HG02678 (cell line): ENCODE results near the gene COL6A2.

Source experiments
- ATAC-seq: cut with Tn5 transposase; IDR thresholded peaks from one replicate; pipeline ENCODE4 v1.9.1; 2021; ENCODE audit warnings: mild to moderate bottlenecking, moderate library complexity; ENCODE audit not compliant: unreplicated experiment

COL6A2 gene

GRCh38 chr21:46124926-46125845 is 27.3 kb downstream of the COL6A2 start:
- ATAC-seq: no peak

GRCh38 chr21:46125846-46126301 is 28.0 kb downstream of the COL6A2 start:
- ATAC-seq: no peak

DNA sequence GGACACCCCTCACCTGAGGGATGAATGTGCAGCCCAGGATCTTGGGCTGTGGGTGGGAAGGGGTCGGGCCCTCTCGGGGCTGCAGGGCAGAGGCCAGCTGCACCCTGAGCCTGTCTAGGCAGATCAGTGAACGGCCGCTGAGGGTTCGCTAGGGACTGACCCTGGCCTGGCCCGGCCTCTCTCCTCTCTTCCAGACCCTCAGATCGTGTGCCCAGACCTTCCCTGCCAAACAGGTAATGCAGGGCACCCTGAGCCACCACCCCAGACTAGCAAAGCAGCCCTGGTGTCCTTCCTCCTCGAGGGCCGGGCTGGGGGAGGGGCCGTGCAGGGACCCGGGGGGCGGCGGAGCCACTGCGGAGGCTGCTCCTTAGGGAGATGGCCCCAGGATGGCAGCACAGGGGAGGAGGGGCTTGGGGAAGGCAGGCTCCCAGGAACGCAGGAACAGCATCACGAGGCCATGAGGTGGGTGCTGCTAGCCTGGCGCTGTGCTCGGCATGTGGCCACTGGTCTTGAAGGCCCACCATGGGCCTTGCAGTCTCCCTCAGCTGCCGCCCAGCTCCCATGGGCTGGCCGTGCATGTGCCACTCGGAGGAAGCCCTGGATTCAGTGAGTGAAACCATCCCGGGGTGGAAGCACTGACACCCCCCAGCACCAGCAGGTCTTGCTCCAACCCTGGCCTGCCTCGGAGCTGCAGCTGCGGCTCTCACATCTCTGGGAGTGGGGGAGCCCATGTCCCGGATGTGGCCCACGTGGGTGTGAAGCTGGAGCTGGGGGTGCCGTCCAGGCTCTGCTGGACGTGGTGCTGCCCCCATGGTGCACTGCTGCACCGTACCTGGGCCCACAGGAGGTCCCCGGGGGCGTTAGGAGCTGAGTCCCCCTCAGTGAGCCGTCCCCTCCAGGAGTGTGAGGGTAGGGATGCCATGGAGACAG is 28.7 kb downstream of the COL6A2 start:
- no peak for ATAC-seq

DNA sequence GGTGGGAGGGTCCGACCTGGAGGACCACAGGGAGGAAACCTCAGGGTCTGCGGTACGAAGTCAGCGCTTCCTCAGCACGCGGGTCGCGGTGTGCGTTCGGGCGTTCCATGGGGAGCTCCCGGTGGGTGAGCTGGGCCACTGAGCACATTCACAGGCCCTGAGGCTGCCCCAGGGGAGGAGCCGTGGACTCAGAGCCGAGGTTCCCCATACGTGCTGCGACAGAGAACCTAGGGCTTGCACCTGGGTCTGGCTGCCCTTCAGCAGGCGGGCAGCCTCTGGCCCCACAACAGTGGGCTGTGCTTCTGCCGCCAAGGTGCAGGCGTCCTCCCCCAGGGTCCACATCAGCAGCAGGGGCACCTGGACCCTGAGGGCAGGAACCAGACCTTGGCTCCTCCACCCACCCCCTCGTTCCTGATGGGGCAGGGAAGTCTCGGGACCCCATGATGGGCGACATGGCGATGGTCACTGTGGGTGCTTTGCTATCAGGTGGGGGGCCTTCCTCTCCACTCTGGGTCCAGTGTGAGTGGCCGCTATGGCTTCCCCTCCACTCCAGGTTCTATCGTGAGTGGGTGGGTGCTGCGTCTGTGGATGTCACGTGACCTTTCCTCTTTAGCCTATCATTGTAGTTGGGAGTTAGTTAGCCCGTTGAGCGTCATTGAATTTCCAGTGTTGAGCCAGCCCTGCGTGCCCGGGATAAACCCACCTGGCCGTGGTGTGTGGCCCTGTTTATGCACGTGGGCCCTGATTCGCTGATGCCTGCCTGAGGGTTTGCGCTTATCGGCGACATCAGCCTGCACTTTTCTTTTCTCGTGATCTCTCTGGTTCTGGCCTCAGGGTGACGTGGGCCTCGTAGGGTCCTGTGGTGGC is 29.6 kb downstream of the COL6A2 start:
- no peak for ATAC-seq

GRCh38 chr21:46128106-46128932 is 30.4 kb downstream of the COL6A2 start:
- ATAC-seq: no peak

- no peak for ATAC-seq
These were observed 31.1 kb downstream of the COL6A2 start for GRCh38 chr21:46128933-46129571.

GRCh38 chr21:46129846-46130651 is 32.1 kb downstream of the COL6A2 start:
- no peak for ATAC-seq

DNA sequence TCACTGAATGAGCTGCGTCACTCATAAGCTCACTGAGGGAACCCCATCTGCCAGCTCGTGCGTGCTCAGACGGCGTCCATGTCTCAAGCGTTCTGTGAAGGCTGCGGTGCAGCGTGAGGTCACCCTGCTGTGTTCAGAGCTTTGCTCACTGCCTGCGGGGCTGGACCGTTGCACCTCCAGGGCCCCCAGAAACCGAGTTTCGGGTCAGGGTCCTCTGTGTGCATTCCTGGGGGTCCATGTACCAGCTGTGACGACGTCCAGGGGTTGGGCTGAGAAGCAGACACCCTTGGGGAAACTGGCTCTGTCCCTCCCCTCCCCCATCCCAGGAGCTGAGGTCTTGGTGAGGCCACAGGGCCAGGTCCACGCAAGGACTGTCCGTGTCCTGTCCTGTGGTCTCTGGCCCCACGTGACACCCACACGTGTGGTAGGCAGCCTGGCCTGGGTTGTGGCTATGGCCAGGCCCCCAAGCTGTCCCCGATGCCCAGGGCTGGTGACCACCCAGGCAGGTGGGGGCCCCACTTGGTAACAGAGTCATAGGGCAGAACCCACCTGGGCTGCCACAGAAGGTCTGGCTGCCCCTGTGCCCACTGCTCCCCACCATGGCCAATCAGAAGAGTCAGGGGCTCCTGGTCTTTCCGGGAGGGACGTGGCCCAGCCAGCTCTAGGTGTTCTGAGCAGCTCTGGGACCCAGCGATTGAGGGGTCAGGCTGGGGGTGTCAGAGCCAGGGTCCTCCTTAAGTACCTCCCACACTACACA is 33.1 kb downstream of the COL6A2 start:
- ATAC-seq: no peak

GRCh38 chr21:46131588-46131837 is 33.6 kb downstream of the COL6A2 start:
- no peak for ATAC-seq

DNA sequence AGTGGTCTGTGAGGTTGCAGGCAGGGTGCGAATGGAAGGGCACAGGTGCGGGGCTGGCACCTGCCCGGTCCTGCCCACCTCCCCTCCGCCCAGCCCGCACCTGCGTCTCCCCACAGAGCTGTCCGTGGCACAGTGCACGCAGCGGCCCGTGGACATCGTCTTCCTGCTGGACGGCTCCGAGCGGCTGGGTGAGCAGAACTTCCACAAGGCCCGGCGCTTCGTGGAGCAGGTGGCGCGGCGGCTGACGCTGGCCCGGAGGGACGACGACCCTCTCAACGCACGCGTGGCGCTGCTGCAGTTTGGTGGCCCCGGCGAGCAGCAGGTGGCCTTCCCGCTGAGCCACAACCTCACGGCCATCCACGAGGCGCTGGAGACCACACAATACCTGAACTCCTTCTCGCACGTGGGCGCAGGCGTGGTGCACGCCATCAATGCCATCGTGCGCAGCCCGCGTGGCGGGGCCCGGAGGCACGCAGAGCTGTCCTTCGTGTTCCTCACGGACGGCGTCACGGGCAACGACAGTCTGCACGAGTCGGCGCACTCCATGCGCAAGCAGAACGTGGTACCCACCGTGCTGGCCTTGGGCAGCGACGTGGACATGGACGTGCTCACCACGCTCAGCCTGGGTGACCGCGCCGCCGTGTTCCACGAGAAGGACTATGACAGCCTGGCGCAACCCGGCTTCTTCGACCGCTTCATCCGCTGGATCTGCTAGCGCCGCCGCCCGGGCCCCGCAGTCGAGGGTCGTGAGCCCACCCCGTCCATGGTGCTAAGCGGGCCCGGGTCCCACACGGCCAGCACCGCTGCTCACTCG is 34.1 kb downstream of the COL6A2 start:
- no peak for ATAC-seq

DNA sequence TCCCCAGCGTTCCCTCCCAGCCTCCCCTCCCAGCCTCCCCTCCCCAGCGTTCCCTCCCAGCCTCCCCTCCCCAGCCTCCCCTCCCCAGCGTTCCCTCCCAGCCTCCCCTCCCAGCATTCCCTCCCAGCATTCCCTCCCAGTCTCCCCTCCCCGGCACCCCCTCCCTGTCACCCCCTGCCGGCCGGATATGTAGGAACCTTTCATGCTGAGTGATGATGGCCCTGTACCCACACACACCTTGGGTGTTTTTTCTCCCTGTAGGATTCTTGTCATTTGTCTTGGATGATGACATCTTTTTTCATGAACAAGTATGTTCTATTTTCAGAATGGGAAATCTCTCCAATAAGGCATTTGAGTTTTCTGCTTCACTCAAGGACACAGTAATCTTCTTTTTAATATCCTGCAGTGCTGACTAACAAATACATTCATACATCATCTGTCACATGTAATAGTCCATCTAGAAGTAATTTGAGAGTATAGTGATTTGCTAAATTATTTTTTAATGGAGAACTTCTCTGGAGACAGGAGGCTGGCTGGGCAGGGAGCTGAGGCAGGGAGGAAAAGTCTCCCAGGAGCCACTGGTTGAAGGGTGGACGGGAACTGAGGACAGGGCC is 38.0 kb downstream of the COL6A2 start:
- ATAC-seq: no peak

- ATAC-seq: no peak
These were observed 38.9 kb downstream of the COL6A2 start for GRCh38 chr21:46136739-46137349.

GRCh38 chr21:46137908-46138307 is 40.0 kb downstream of the COL6A2 start:
- no peak for ATAC-seq

DNA sequence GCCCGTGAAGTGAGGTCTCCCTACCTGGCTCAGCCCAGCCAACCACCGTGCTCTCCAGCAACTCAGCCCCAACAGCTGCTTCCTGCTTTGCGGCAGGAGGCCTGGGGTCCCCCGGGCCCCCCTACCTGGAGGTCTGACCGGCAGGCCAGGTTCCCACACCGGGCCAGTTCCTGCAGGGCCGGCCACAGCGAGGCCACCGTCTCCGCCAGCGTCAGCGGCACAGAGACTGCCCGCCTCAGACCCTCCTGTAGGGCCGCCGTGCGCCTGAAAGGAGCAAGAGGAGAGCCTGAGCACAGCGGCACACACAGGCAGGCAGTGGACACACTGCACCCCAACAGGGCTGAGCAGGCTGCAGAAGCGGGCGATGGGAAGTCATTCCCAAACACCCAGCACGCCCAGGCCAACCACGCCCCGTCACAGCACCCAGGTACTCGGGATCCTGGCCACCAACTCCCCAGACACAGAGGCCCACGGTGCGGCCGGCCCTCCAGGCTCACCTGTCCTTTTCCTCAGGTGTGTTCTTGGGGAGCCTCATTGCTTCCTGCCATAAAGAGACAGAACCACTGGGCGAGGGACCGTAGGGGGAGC is 40.6 kb downstream of the COL6A2 start:
- ATAC-seq: no peak

DNA sequence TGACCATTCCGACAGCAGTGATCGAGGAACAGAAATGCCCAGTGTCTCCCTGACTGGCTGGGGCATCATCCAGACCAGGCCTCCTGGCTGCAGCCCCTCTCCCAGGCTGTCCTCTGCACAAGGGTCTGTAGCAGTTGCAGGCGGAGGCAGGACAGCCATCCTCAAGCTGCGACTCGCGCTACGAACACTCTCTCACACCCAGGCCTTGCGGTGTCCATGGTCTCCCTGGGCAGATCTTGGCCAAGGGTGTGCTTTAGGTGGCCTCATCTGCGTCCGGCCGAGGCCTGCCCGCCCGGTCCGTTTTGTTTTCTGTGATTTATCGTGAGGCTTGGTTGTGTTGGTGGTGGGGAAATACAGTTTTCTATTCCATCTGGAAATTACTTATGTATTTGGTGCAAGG is 41.8 kb downstream of the COL6A2 start:
- no peak for ATAC-seq
